ENCODE measurements around the gene TRMT2A.
"Not testable (repeated sequence)": the region's sequence is repeated elsewhere in the genome, so short reads cannot be mapped to it uniquely, and the experiment has no call there.

Gene TRMT2A, protein sequence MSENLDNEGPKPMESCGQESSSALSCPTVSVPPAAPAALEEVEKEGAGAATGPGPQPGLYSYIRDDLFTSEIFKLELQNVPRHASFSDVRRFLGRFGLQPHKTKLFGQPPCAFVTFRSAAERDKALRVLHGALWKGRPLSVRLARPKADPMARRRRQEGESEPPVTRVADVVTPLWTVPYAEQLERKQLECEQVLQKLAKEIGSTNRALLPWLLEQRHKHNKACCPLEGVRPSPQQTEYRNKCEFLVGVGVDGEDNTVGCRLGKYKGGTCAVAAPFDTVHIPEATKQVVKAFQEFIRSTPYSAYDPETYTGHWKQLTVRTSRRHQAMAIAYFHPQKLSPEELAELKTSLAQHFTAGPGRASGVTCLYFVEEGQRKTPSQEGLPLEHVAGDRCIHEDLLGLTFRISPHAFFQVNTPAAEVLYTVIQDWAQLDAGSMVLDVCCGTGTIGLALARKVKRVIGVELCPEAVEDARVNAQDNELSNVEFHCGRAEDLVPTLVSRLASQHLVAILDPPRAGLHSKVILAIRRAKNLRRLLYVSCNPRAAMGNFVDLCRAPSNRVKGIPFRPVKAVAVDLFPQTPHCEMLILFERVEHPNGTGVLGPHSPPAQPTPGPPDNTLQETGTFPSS

GRCh38 chr22:20116951-20117632 lies at the start of gene TRMT2A:
TSS of gene TRMT2A (minus strand) at chr22:20117226. CDS start at chr22:20116906, 320 bp downstream.
- peak; percentile 97 for DNase-seq (ENCODE audit: low spot score)

- DNase-seq (ENCODE audit: low spot score): no peak
Measured at GRCh38 chr22:20166703-20167102, 49.7 kb upstream of the TRMT2A start.

- DNase-seq (ENCODE audit: low spot score): no peak
Measured at GRCh38 chr22:20165913-20166312, 48.9 kb upstream of the TRMT2A start.

DNA sequence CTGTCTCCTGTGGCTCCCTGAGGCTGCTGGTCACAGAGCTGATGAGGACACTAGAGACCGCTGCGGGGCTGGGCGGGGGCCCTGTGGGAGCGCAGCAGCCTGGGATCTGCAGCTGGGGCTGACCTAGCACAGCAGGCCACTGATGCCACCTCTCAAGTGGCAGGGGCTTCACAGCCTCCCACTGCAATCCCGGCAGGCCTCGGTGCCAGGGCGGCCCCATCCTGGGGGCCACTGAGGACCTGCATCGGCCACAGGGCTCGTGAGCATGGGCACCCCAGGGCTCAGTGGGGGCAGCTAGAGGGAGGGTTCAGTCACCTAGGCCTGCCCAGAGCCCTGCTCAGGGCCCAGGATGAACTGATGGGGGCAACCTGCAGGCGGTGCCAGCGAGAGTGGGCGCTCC lies 48.4 kb upstream of the TRMT2A start:
- DNase-seq (ENCODE audit: low spot score): no peak

DNA sequence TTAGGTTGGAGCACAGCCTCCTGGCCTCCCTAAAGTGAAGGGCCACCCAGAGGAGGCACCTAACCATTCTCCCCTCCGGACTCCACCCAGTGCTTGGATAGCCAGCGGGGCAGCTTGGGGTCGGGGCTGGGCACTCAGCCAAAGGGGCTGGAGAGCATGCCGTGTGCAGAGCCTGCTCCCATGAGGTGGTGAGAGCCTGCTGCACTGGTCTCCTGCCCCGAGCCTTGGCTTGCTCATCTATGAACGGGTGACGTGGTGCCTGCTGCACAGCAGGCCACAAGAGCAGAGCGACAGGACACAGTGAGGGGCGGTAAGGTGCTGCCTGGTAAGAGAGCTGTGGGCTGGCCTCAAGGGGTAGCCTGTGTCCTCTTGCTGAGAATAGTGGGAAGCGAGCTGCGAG lies 47.8 kb upstream of the TRMT2A start:
- no peak for DNase-seq (ENCODE audit: low spot score)

- DNase-seq (ENCODE audit: low spot score): no peak
Measured at GRCh38 chr22:20160041-20160440, 43.0 kb upstream of the TRMT2A start.

GRCh38 chr22:20159531-20159930 lies 42.5 kb upstream of the TRMT2A start:
- DNase-seq (ENCODE audit: low spot score): not testable (repeated sequence)

DNA sequence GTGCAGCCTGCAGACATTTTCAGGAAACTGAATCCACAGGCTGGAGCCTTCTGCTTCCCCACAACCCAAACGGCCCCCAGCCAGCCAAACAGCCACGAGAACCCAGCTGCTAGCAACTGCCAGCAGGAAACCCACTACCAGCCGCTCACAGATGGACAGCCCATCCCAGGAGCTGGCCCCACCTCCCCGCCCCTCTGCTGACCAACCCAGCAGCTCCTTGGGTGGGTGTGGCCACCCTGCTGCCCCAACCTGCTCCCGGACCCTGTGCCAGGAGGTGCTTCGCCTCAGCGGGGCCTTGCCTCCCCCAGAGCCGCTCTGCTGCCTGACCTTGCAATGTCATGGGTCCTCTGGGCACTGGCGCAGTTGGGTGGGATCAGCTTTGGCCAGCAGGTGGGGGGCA lies 42.0 kb upstream of the TRMT2A start:
- no peak for DNase-seq (ENCODE audit: low spot score)

- no peak for DNase-seq (ENCODE audit: low spot score)
Measured at GRCh38 chr22:20158391-20159036, 41.5 kb upstream of the TRMT2A start.

DNA sequence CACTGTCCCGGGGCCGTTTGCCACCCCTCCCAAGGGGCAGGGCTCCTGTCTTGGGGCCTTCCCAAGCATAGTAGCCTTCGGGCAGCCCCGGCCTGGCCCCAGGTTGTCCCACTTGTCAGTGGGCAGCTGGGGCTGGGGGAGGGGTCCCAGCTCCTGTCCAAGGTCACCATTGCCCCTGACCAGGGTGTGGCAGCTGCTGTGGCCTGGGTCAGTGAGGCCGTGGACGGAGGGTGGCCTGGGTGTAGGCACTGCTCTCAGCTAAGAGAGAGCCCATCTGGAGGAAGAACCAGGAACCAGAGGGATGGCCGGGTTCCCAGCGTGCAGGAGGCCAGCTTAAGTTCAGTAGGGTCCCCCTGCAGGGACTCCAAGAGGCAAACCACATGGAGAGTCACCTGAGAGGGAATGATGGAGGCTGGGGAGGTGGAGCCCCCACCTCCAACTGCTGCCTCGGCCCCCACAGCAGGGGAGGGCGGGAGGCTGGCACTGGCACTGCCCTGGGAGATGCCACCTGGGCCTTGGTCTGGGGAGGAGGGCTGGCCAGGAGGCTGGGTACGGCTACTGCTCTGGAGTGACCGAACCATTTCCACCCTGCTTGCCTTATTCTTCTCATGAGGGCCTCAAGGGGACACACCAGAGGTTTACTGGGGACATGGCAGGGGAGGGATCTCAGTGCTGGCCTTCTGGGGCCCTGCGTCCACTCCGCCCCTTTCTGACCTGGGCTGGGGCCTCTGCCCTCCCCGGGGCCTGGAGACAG lies 40.6 kb upstream of the TRMT2A start:
- DNase-seq (ENCODE audit: low spot score): no peak

DNA sequence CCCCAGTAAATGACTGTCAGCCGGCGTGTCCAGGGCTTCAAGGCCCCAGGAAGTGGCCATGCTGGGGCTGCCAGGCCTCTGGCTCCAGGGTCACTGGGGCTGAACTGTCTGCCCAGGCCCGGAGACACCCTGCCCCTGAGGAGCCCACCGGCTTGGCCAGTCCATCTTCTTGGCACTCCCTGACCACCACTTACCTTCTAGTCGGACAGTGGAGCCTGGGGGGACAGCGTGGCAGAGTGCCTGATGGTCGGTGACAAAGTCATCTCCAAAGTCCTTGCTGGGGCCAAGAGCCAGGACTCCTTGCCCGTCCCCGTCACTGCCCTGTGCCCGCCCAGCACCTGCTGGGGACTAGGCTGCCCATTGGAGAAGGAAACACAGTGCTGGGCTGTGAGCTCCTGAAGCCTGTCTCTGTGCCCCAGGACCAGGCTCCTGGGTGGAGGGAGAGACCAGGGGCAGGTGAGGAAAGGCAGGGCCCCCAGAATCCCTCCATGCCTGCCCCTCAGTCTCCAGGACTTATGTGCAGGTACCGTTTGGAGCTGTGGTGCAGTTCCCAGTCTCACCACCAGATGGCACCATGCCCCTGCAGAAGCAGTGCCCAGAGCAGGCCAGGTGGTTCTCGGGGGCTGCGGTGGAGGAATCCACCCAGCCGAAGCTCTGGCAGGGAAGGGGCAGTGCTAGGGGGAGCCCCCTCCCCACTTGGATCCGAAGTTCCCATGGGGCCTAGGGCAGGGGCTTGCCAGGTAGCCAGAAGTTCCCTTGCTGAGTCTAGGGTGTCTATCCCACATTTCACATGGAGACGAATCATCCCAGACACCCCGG lies 39.8 kb upstream of the TRMT2A start:
- DNase-seq (ENCODE audit: low spot score): peak; percentile 82

DNA sequence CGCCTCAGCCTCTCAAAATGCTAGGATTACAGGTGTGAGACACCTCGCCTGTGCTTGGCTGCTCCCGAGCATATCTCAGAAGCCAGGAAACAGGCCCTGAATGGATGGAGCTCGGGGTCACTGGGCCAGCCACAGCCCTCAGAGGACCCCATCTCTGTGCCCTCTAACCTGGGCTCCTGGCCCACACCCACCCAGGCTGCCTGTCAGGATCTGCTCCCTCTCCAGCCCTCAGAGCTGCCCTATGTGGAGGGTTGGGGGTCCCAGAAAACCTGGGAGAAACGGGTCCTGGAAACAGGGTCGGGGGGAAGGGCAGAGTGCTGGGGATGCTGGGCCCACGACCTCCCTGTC lies 39.0 kb upstream of the TRMT2A start:
- no peak for DNase-seq (ENCODE audit: low spot score)

DNA sequence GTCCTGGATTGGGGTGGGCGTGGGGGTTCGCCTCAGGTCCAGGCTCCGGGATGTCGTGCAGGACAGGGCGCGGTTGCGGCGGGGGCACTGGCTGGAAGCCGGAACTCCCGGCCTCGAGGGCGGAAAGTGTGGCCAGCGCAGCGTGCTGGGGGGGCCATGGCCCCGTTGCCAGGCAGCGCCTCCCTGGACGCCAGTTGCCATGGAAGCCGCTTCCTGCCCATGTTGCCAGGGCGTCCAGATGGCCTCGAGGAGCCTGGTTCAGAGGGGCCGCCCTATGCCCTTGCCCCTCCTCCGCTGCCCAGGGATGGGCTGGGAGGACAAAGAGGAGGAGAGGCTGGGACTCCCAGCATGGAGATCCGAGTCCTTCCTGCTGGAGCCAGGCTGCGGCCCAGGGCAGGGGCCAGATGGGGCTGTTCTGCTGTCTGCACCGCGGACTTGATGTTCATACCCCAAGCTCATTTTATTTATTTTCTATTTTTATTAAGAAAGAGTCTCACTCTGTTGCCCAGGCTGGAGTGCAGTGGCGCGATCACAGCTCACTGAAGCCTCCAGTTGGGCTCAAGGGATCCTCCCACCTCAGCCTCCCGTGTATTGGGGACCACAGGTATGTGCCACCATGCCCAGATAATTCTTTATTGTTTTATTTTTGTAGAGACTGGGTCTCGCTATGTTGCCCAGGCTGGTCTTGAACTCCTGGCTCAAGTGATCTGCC lies 38.5 kb upstream of the TRMT2A start:
- no peak for DNase-seq (ENCODE audit: low spot score)

DNA sequence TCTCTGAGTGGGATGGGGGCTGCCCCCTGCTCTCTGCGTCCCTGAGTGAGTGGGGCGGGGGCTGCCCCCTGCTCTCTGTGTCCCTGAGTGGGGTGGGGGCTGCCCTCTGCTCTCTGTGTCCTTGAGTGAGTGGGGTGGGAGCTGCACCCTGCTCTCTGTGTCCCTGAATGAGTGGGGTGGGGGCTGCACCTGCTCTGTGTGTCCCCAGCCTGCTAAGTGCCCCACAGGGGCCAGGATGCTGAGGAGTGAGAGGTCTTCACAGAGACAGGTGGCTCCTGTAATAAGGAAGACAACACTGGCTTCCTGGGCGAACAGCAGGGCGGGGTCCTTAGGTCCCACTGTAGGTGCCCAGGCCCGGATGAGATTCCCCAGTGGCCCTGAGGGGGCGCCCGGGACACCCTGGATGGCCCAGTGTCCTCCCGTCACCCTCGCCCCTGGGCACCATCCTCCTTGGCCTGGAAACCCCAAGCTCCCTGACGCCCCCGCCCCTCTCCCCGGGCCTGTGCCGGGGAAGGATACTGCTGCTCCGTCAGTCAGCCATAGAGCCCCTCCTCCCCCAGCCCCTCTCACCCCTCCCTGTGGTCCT lies 37.7 kb upstream of the TRMT2A start:
- DNase-seq (ENCODE audit: low spot score): no peak

- no peak for DNase-seq (ENCODE audit: low spot score)
Measured at GRCh38 chr22:20153945-20154344, 36.9 kb upstream of the TRMT2A start.

DNA sequence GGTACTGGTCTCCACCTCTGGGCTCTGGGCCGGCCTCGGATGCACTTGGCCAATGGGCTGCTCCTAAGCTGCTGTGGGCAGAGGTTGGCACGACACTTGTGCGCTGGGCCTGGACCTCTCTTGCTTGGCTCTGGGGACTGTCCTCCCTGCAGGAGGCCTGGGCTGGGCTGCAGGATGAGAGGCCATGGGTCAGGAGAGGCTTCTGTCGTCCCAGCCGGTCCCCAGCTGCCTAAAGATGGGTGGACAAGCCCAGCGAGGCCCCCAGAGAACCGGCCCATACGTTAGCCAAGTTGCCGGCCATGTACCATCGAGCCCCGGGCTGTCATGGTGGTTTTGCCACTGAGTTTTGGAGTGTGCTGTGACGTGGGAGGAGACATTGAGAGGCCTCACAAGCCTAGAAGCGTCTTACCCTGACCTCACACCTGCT lies 35.5 kb upstream of the TRMT2A start:
- DNase-seq (ENCODE audit: low spot score): no peak

- no peak for DNase-seq (ENCODE audit: low spot score)
Measured at GRCh38 chr22:20151276-20151588, 34.2 kb upstream of the TRMT2A start.

- DNase-seq (ENCODE audit: low spot score): no peak
Measured at GRCh38 chr22:20150381-20151275, 33.6 kb upstream of the TRMT2A start, which contains the start of gene CCDC188. TSS of gene CCDC188 (minus strand) at chr22:20151055. CDS start at chr22:20150986, 69 bp downstream.

Measured in activated CD4-positive, alpha-beta T cell treated with anti-CD3 and anti-CD28 coated beads, Interleukin-2, Interleukin-4, amounts not matched to agents 100 ng/mL and 50 ng/mL, durations not matched to agents 16 hours and 8 hours (primary cell).